Stimulated activated CD4-positive, alpha-beta T cell treated with anti-CD3 and anti-CD28 coated beads, Interleukin-4, amount 100 ng/mL, for 48 hours (primary cell): ENCODE data around the gene CISTR.
"Not testable (repeated sequence)": the region's sequence is repeated elsewhere in the genome, so short reads cannot be mapped to it uniquely, and the experiment has no call there.

Source experiments
- DNase-seq, 2 donors: peaks; one replicate each; pipeline ENCODE4 v3.0.0-alpha.2; 2020; ENCODE audit warnings: low read depth in 2 of 2

The CISTR gene

GRCh38 chr12:53751336-53752191 lies at the start of gene CISTR:
Gene CISTR, minus strand, starts transcription at chr12:53751979.
- DNase-seq, result no peak

DNA sequence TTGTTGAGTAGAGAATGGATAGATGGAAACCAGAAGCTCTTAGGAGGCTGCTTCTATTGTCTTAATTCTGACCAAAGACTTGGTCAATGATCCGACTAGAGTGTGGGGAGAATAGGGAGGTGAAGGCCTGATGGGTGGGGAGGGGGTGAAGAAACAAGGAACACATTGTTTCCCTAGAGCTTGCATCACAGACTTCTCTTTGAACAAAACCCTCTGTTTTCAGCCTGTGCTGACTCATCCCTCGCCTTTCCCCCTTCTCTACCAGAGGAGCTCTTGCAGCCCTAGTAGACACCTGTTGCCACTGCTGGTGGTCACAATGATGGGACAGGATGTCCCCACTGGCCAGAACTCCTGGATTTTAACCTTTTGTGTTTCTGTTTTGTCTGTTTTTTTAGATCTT lies 46.8 kb upstream of the CISTR start:
- no peak for DNase-seq

DNA sequence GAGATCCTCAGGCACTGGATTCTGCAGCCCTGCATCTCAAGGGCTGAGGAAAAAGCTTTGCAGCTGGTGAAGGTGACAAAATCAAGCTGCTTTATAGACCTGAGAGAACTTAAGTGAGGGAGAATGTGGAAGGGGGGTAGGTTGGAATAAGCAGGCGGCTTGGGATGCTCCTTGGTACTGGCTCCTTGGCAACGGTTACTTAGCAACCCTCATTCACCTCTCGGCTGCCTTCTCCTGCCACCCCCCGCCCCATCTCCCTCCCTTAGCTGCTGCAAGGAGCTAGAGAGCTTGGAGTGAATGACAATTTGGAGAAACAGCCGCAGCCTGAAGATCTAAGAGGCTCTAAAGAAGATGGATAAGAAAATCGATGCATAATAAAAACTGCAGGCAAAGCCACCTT lies 44.1 kb upstream of the CISTR start:
- DNase-seq, result no peak

GRCh38 chr12:53793221-53793620 lies 41.4 kb upstream of the CISTR start:
- no peak for DNase-seq

DNA sequence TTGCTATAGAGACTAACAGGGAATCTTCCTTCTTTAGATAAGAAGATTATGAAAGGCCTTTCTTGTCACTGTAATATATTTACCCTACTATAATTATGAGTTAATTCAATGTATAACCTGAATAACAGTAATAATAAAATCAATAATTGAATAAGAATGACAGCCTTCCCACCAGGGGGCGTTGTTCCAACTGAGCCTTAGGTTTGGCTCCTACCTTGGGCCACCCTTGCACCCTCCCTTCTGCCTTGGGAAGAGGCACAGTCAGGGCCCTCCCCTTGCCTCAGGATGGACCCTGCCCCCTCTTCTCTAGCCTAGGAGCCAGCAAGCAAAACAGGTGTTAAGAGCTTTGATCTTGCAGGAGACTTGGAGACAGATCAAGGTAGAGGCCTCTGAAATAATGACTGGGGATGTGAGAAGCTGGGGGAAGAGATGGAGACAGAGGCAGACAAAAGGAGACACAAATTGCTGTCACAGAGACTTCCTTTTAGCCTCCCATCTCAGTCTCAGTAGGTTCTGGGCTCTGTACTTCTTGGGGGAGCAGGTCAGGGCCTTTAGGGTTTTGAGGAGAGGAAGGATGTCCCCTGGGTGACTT lies 40.1 kb upstream of the CISTR start:
- peak; percentile 21 to 26 for DNase-seq

GRCh38 chr12:53789570-53789969 lies 37.8 kb upstream of the CISTR start:
- no peak for DNase-seq

DNA sequence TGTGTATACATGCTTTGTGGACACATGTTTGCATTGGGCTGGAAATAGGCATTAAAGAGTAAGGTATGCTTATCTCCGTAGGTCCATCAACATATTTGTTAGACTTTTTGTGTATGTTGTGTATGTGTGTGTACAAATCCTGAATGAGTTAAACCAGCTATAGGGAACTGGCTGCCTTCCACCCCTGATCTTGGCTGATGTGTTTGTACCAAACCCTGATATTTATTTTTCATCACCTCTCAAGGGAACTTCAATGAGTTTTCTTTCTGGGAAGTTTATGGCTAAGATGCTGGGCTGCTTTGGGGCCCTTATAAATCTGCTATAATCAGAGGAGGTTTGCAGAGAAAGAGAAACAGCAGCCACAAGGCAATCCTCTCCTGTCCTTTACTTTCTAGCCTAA lies 37.1 kb upstream of the CISTR start:
- DNase-seq, result no peak

DNA sequence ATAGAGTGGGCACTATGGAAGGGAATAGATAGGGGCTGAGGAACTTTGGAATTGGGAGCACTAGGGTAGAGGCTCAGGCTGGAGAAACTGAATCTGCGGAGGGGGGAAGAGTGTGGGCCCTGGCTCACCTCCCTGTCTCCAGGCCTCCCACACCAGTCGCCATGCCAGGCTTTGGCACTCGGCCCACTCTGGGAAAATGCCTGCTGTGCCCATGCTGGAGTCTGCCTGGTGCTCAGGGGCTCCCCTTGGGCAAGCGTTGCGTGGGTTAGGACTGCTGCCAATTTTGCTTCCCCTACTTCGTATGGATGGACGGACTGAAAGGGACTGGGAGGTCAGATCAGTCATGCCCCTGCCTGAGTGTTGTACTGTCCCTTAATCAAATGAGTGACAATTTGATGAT lies 34.6 kb upstream of the CISTR start:
- DNase-seq, result no peak

DNA sequence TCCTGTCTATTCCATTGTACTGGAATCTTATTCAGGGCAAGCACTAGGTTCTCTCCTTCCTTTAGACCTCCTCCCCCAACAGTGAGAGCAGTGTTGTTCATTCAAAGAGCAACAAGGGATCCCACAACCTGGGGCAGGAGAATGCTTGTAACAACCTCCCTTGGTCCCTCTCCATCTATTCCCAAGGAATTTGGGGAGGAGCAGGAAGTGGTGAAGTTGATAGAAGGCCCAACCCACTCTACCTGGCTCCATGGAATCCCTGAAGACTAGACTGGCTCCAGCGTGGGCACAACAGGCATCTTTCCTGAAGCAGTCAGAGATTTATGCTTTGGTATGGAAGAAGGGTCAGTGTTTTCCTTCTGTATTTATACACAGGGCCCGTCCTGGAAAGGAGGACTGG lies 33.4 kb upstream of the CISTR start:
- no peak for DNase-seq

GRCh38 chr12:53782093-53782703 lies 30.4 kb upstream of the CISTR start:
- no peak for DNase-seq

- no peak for DNase-seq
Observed at GRCh38 chr12:53781228-53781801, 29.5 kb upstream of the CISTR start.

GRCh38 chr12:53780323-53780722 lies 28.5 kb upstream of the CISTR start:
- DNase-seq, result no peak

DNA sequence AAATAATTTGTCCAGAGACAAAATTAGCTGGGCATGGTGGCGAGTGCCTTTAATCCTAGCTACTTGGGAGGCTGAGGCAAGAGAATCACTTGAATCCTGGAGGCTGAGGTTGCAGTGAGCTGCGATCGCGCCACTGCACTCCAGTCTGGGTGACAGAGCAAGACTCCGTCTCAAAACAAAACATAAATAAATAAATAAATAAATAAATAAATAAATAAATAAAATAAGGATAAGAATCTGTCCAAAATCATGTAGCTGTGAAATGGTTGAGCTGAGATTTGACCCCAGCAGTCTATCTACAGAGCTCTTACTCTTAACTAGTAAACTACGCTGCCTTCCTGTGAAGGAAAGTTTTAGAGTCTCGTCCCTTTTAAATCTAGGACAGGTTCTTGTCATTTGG lies 27.9 kb upstream of the CISTR start:
- not testable (repeated sequence) for DNase-seq

DNA sequence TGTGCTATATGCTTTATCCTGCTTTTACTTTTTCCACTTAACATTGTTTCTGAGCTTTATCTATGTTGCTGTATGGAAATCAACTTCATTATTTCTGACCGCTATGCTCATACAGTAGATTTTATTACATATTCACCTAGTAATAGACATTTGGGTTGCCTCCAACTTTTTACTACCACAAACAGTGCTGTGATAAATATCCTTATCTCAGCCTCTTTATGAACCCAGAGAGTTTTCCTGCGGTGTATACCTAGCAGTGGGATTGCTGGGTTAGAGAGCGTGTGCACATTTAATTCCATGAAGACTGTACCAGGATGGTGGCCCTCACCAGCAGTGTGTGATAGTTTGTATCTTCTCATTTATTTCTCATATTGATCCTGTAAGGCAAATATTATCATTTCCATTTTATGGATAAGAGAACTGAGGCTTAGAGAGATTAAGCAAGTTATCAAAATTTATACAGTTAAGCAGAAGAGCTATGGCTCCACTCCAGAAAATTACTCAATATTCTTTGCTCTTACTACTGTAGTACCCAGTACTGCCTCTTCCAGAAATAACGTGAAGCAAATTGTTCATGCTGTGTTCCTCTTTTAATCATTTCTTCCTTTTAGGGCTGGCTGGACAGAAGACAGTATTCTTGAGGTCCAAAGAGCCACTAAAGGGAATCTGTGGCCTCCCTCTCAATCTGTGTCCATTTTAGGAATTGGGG lies 26.3 kb upstream of the CISTR start:
- no peak for DNase-seq

DNA sequence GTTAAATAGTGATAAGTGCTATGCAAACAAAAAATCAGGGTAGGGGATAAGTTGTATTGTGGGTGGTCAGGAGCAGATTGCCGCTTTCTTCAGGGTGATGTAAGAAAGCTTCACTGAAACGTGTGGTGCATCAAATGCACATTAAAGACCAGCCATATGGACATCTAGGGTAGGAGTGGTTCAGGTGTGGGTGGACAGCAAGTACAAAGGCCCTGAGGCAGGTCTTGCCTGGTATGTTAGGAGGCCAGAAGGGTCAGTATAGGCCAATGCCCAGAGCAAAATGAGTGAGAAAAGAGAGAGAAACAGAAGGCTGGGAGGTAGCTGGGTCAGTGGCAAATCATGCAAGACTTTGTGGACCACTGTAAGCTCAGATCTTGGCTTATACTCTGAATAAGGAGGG lies 25.6 kb upstream of the CISTR start:
- no peak for DNase-seq

DNA sequence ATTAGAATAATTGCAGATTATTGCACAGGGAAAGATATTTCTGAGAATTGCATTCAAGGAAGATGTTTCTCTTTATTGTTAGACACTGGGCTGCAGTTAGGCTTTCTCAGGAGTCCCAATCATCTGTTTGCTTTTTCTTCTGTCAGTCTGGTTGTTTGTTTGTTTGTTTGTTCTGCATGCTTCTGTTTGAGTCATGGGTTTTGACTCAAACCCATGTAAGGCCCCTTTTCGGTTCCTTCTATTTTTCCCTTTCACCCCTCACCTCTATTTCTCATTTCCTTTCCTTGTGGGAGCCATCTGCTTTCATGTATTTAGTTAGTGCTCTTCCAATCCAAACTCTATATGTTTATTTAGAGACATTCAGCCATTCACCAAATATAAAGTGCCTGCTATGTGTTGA lies 25.1 kb upstream of the CISTR start:
- DNase-seq, result no peak

DNA sequence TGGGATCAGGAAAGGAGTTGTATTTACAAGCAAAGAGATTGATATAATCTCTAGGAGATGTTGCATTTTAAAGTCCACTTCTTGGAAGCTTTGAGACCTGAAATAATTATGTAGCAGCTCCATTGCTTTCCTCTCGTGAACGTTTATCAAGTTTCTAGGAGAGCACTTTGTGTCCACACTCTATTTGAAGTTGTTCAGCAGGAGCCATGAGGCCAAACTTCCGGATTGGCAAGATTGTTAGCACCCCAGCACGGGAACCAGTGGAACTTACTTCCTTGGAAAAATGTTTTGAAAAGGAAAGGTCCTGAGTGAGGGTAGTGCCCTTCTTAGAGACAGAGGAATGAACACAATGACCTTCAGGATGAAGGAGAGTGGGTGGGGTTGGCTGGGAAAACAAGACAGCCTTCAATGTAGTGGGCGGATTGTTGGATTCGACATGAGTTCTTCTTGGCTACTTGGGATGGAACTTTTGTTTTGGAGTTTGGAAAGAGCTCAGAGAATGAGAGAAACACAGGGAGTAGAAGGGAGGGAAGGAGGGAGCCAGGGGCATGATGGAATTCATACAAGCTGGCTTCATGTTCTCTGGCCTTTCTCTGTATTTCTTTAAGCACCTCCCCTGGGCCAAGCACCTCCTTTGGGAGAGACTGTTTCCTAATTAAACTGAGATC lies 23.8 kb upstream of the CISTR start:
- no peak for DNase-seq

GRCh38 chr12:53770281-53770680 lies 18.5 kb upstream of the CISTR start:
- no peak for DNase-seq

- DNase-seq, result no peak
Observed at GRCh38 chr12:53768976-53769375, 17.2 kb upstream of the CISTR start.

GRCh38 chr12:53766881-53767280 lies 15.1 kb upstream of the CISTR start:
- DNase-seq, result no peak

DNA sequence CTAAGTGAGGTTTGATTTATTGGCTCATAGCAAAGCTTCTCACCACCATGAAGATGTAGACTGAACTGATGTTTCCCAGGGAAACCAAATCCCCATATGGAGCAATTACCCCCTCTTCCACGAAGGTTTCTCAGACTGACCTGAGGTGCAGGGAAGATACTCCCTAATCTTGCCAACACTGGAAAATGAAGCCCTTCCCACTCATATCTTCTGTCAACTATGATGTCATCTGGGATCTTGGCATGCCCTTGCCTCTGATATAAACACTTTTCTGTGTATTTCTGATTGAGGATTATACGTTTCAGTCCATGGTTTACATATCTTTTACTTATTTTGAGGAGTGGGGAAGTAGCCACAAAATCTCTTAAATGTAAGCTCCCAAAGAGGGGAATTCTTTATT lies 14.1 kb upstream of the CISTR start:
- no peak for DNase-seq

- DNase-seq, result no peak
Observed at GRCh38 chr12:53764615-53765014, 12.8 kb upstream of the CISTR start.
